GM12878 (cell line): ENCODE data around the gene LHFPL2. TPM values are rescaled to one million over a fixed set of nuclear protein-coding genes. Genes with fewer than 3 reads are reported as not detected.

Experiments used
- ATAC-seq: fragments of 200-7000 bp; cut with Tn5 transposase; 3 replicates; pipeline ENCODE4 v1.9.1; 2020; ENCODE audit warnings: mild to moderate bottlenecking, moderate library complexity
- BruUV-seq: library from RNA; stranded (reverse); fragments of 400-500 nt; replicated peaks from 2 replicates; lab custom pipeline; 2021; lab: Mats Ljungman, UMichigan
- CTCF ChIA-PET: fragments of 300-600 bp; sonication (Branson Sonifier 250); formaldehyde crosslinking; extraction: SDS; loops from one replicate; lab custom pipeline; 2021; ENCODE audit warnings: inconsistent platforms; lab: Yijun Ruan, JAX
- POLR2A ChIA-PET: fragments of 350-600 bp; formaldehyde crosslinking; extraction: SDS; loops from one replicate; lab custom pipeline; 2021; ENCODE audit warnings: inconsistent platforms; lab: Charles Lee
- RAD21 ChIA-PET: fragments of 300-600 bp; sonication (Branson Sonifier 250); formaldehyde crosslinking; loops from one replicate; lab custom pipeline; 2023; ENCODE audit warnings: antibody characterized with exemption; ENCODE audit not compliant: unreplicated experiment; lab: Charles Lee
- SMC1A ChIA-PET: fragments of 300-600 bp; sonication (Branson Sonifier 250); formaldehyde crosslinking; loops from one replicate; lab custom pipeline; 2023; ENCODE audit not compliant: unreplicated experiment, uncharacterized antibody; lab: Charles Lee
- DNase-seq: peaks from one replicate; pipeline ENCODE4 v3.0.0-alpha.2; 2011; ENCODE audit warnings: low read depth, low spot score
- FAIRE-seq: peaks from 3 replicates; lab custom pipeline; 2011; peaks lifted over from hg19 to GRCh38; lab: Jason Lieb, UNC
- H2AFZ ChIP-seq: 2 replicates; pipeline ENCODE4 v1.6.0; 2011; ENCODE audit warnings: low read depth, low read length, control low read depth; ENCODE audit not compliant: control insufficient read depth
- H3K27ac ChIP-seq: 2 replicates; pipeline ENCODE4 v1.5.1; 2011; ENCODE audit warnings: control low read depth; ENCODE audit not compliant: control insufficient read depth, insufficient read depth
- H3K27me3 ChIP-seq, 2 experiments: replicated peaks in 1 of 2; 2 replicates each; pipeline versions ENCODE4 v1.6.0 to v1.6.1; 2011; ENCODE audit warnings: low read length in 1 of 2; ENCODE audit not compliant: control insufficient read depth in 2 of 2, insufficient read depth in 2 of 2
- H3K36me3 ChIP-seq, 2 experiments: 2 replicates each; pipeline ENCODE4 v1.5.1; 2011; ENCODE audit warnings: low read length in 1 of 2; ENCODE audit not compliant: control insufficient read depth in 2 of 2, insufficient read depth in 2 of 2
- H3K4me1 ChIP-seq: 2 replicates; pipeline ENCODE4 v1.6.1; 2011; ENCODE audit warnings: mild to moderate bottlenecking, low read length, moderate library complexity, mixed read lengths; ENCODE audit not compliant: control insufficient read depth, insufficient read depth
- H3K4me2 ChIP-seq: 2 replicates; pipeline ENCODE4 v1.6.0; 2011; ENCODE audit warnings: control low read depth; ENCODE audit not compliant: control insufficient read depth, insufficient read depth
- H3K4me3 ChIP-seq: fragments of 200-600 bp; sonication (generic); 2 replicates; pipeline ENCODE4 v1.5.1; 2016
- H3K79me2 ChIP-seq: 2 replicates; pipeline ENCODE4 v1.6.0; 2011; ENCODE audit warnings: low read length; ENCODE audit not compliant: control insufficient read depth, insufficient read depth
- H3K9ac ChIP-seq: 2 replicates; pipeline ENCODE4 v1.8.0; 2011; ENCODE audit warnings: low read length, control low read depth, mixed read lengths; ENCODE audit not compliant: control insufficient read depth, insufficient read depth
- H3K9me3 ChIP-seq: replicated peaks from 3 replicates; pipeline ENCODE4 v1.5.1; 2011; ENCODE audit warnings: mild to moderate bottlenecking, low read length; ENCODE audit not compliant: control insufficient read depth, insufficient read depth
- H4K20me1 ChIP-seq: 2 replicates; pipeline ENCODE4 v1.6.0; 2011; ENCODE audit not compliant: control insufficient read depth, insufficient read depth
- EP300 ChIP-seq, 2 experiments: fragments of 150-350 bp in 1 of 2; IDR thresholded peaks; 2 replicates each; pipeline ENCODE4 v1.6.1; 2011 to 2012; ENCODE audit warnings: low read depth in 2 of 2, low read length in 2 of 2, borderline replicate concordance in 1 of 2, improper control_type of control experiment in 1 of 2, inconsistent platforms in 1 of 2; ENCODE audit not compliant: control insufficient read depth in 1 of 2
- HCFC1 ChIP-seq: fragments of 150-350 bp; IDR thresholded peaks from 2 replicates; pipeline ENCODE4 v1.6.1; 2014; ENCODE audit warnings: low read length
- IRF4 ChIP-seq: IDR thresholded peaks from 2 replicates; pipeline ENCODE4 v1.6.1; 2011; ENCODE audit warnings: low read depth, low read length
- JUNB ChIP-seq: IDR thresholded peaks from 2 replicates; pipeline ENCODE4 v1.6.1; 2016; ENCODE audit warnings: antibody characterized with exemption, mild to moderate bottlenecking
- JUND ChIP-seq: IDR thresholded peaks from 2 replicates; pipeline ENCODE4 v1.6.1; 2012; ENCODE audit warnings: low read depth, mild to moderate bottlenecking, low read length, improper control_type of control experiment, moderate library complexity
- MTA3 ChIP-seq: IDR thresholded peaks from 2 replicates; pipeline ENCODE4 v1.6.1; 2012; ENCODE audit warnings: low read length, inconsistent platforms, borderline replicate concordance
- MYC ChIP-seq: IDR thresholded peaks from 2 replicates; pipeline ENCODE4 v1.6.1; 2011; ENCODE audit warnings: mild to moderate bottlenecking, low read length, moderate library complexity, inconsistent platforms; ENCODE audit not compliant: insufficient read depth, insufficient replicate concordance, insufficient read length, severe bottlenecking
- PAX8 ChIP-seq: fragments of 450-650 bp; IDR thresholded peaks from 2 replicates; pipeline ENCODE4 v1.6.1; 2017; ENCODE audit warnings: mild to moderate bottlenecking, moderate library complexity
- RAD51 ChIP-seq: fragments of 450-650 bp; IDR thresholded peaks from 2 replicates; pipeline ENCODE4 v1.6.1; 2016; ENCODE audit warnings: moderate library complexity, mild to moderate bottlenecking, inconsistent platforms
- SMAD5 ChIP-seq: IDR thresholded peaks from 2 replicates; pipeline ENCODE4 v1.6.1; 2016; ENCODE audit warnings: antibody characterized with exemption, low read depth
- SREBF1 ChIP-seq: IDR thresholded peaks from 2 replicates; pipeline ENCODE4 v1.6.1; 2012; ENCODE audit warnings: mild to moderate bottlenecking, low read length
- WGBS: methylation state at CpG from one replicate; pipeline ENCODE4 v1.1.6; 2016; ENCODE audit warnings: low lambda C conversion rate; ENCODE audit not compliant: insufficient replicate concordance, insufficient coverage; ENCODE audit errors: missing lambda C conversion rate; 5-methylcytosine and 5-hydroxymethylcytosine counted together
- in situ Hi-C: fragments of 300-500 bp; cut with MboI; formaldehyde crosslinking; loops from 9 replicates; pipeline ENCODE4 v1.14.3; 2018; ENCODE audit warnings: mixed read lengths
- intact Hi-C: fragments of 100-400 bp; cut with micrococcal nuclease; formaldehyde crosslinking; loops from one replicate; pipeline ENCODE4 v1.14.2; 2022; ENCODE audit not compliant: unreplicated experiment
- polyA plus RNA-seq, 11 experiments: library from polyadenylated mRNA; depleted of rRNA in 4 of 11; unstranded in 6 of 11; stranded (reverse) in 5 of 11; fragments of >200 nt; fragmentation: Nextera tagmentation in 4 of 11; fragmentation: Illumina TruSeq in 1 of 11; extraction: Ambion mirVana in 4 of 11; extraction: Trizol in 1 of 11; gene quantifications; 1 replicate in 1 of 11; 2 replicates in 10 of 11; pipeline versions ENCODE4 v1.2.1 to v1.2.3, GENCODE V29; 2011 to 2016; ENCODE audit warnings: inconsistent platforms in 2 of 11, missing spikeins in 2 of 11, low read depth in 1 of 11
- total RNA-seq, 4 experiments: library from RNA; depleted of rRNA in 3 of 4; stranded (reverse); fragments of >200 nt in 3 of 4; fragmentation: Illumina TruSeq in 1 of 4; extraction: Trizol in 1 of 4; gene quantifications; 2 replicates each; pipeline versions ENCODE4 v1.2.1 to v1.2.3, GENCODE V29; 2013 to 2021
- TF ChIP-seq, protein P1 (sequence below): IDR thresholded peaks from 2 replicates; pipeline ENCODE4 v1.6.1; 2011; ENCODE audit warnings: borderline replicate concordance, low read depth, mild to moderate bottlenecking, moderate library complexity, low read length; ENCODE audit not compliant: insufficient read depth, poor library complexity, severe bottlenecking
- TF ChIP-seq, protein P2 (sequence below): fragments of 450-650 bp; IDR thresholded peaks from 2 replicates; pipeline ENCODE4 v1.6.1; 2017; ENCODE audit warnings: antibody characterized with exemption, mild to moderate bottlenecking, moderate library complexity
- TF ChIP-seq, protein P3 (sequence below): IDR thresholded peaks from 2 replicates; pipeline ENCODE4 v1.6.1; 2011; ENCODE audit warnings: mild to moderate bottlenecking, low read depth, low read length, moderate library complexity; ENCODE audit not compliant: insufficient replicate concordance
- TF ChIP-seq, protein P4 (sequence below): IDR thresholded peaks from 2 replicates; pipeline ENCODE4 v1.6.1; 2012; ENCODE audit warnings: low read depth, low read length, improper control_type of control experiment

Gene LHFPL2
- total and polyA plus RNA-seq, 10 of the 15 experiments (the other 5 are each of a cell fraction or from before 2014, with no cell fraction given), result 4.1 to 21.8 (median 12.5) TPM

DNA sequence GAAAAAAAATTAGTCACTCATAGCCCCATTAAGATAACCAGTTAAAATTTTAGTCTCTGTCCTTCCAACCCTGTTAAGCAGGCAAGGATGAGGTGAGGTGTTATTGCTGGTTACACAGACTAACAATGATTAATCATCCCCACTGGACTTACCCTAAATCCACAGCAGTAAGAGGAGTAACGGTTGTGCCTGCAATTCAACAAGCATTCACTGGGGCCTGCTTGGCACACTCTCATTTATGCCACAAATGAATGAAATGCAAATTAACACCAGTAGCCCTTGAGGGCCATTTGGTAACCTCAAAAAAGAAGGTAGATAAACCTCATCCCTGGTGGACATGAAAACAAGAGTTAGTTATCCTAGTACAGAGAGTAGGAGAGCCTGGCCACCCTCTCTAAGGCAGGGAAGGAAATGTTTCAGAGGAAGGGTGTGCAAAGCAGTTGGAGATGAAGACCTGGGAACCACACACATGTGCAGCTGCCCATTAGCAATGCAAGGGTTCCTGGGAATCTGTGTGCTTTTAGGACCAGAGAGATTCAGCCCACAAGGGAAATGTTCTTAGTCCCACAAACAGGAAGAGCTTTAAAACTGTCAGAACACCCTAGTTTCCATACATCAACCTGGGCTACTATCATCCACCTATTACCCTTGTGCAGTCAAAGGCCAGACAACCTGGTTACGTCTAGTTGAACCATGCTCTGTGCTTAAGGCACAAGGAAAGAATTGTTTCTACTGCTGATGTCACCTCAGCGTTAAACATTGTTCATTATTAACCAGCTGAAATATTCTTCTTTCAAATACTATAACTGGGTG is 7.7 kb downstream of the LHFPL2 start:
- FAIRE-seq, result no peak
- H3K4me3 ChIP-seq, result 0 out of 2 replicates have a peak overlapping the region, but pooled peaks have one; percentile 18
- TF ChIP-seq, protein P1, sequence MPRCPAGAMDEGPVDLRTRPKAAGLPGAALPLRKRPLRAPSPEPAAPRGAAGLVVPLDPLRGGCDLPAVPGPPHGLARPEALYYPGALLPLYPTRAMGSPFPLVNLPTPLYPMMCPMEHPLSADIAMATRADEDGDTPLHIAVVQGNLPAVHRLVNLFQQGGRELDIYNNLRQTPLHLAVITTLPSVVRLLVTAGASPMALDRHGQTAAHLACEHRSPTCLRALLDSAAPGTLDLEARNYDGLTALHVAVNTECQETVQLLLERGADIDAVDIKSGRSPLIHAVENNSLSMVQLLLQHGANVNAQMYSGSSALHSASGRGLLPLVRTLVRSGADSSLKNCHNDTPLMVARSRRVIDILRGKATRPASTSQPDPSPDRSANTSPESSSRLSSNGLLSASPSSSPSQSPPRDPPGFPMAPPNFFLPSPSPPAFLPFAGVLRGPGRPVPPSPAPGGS, result no peak
- TF ChIP-seq EP300 (IDR thresholded peaks at IDR 0.05; ENCODE audit: borderline replicate concordance in 1 of 2, control insufficient read depth in 1 of 2, low read depth in 2 of 2, low read length in 2 of 2), result no peak
- no peak for TF ChIP-seq SMAD5
- TF ChIP-seq, protein P2, sequence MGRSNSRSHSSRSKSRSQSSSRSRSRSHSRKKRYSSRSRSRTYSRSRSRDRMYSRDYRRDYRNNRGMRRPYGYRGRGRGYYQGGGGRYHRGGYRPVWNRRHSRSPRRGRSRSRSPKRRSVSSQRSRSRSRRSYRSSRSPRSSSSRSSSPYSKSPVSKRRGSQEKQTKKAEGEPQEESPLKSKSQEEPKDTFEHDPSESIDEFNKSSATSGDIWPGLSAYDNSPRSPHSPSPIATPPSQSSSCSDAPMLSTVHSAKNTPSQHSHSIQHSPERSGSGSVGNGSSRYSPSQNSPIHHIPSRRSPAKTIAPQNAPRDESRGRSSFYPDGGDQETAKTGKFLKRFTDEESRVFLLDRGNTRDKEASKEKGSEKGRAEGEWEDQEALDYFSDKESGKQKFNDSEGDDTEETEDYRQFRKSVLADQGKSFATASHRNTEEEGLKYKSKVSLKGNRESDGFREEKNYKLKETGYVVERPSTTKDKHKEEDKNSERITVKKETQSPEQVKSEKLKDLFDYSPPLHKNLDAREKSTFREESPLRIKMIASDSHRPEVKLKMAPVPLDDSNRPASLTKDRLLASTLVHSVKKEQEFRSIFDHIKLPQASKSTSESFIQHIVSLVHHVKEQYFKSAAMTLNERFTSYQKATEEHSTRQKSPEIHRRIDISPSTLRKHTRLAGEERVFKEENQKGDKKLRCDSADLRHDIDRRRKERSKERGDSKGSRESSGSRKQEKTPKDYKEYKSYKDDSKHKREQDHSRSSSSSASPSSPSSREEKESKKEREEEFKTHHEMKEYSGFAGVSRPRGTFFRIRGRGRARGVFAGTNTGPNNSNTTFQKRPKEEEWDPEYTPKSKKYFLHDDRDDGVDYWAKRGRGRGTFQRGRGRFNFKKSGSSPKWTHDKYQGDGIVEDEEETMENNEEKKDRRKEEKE, result no peak
- no peak for TF ChIP-seq MTA3
- TF ChIP-seq IRF4, result no peak
- no peak for TF ChIP-seq PAX8
- no peak for TF ChIP-seq SREBF1
- TF ChIP-seq JUND, result no peak
- TF ChIP-seq, protein P3, sequence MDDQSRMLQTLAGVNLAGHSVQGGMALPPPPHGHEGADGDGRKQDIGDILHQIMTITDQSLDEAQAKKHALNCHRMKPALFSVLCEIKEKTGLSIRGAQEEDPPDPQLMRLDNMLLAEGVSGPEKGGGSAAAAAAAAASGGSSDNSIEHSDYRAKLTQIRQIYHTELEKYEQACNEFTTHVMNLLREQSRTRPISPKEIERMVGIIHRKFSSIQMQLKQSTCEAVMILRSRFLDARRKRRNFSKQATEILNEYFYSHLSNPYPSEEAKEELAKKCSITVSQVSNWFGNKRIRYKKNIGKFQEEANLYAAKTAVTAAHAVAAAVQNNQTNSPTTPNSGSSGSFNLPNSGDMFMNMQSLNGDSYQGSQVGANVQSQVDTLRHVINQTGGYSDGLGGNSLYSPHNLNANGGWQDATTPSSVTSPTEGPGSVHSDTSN, result no peak
- TF ChIP-seq HCFC1, result no peak
- TF ChIP-seq JUNB, result no peak
- TF ChIP-seq, protein P4, sequence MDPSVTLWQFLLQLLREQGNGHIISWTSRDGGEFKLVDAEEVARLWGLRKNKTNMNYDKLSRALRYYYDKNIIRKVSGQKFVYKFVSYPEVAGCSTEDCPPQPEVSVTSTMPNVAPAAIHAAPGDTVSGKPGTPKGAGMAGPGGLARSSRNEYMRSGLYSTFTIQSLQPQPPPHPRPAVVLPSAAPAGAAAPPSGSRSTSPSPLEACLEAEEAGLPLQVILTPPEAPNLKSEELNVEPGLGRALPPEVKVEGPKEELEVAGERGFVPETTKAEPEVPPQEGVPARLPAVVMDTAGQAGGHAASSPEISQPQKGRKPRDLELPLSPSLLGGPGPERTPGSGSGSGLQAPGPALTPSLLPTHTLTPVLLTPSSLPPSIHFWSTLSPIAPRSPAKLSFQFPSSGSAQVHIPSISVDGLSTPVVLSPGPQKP, result no peak
- no peak for TF ChIP-seq MYC
- no peak for TF ChIP-seq RAD51

More for the DNA sequence above, 7.7 kb downstream of the LHFPL2 start:
- Histone ChIP-seq H3K9me3 (no peaks in the 10 kb centered on the region), H3K27me3 (no peaks in the 10 kb centered on the region), H3K9ac (no peak overlapping the region; the same call in 1 of the 2 replicates), H4K20me1 (no peaks in the 10 kb centered on the region), H3K27ac (peak overlapping the region; percentile 10; the same call in 1 of the 2 replicates), H3K79me2 (peaks cover 23% of the 10 kb centered on the region), H3K36me3 (no peaks in the 10 kb centered on the region; a peak in 1 of 4 replicates), H2AFZ (no peak overlapping the region), H3K4me1 (peaks cover 19% of the 10 kb centered on the region), H3K4me2 (peak overlapping the region; percentile 19; the same call in 1 of the 2 replicates)
- CTCF ChIA-PET, result interaction anchor here (0.9 to 1.7 kb wide), 6 partner anchors 22 to 173 kb away, joined by 3 to 7 read pairs (median 3); no protein-coding TSS in a partner anchor
- POLR2A ChIA-PET, result interaction anchor here (0.9 to 3.1 kb wide), 6 partner anchors 8 to 87 kb away, joined by 3 to 11 read pairs (median 3); no protein-coding TSS in a partner anchor
- intact Hi-C loops (loop anchor here (5.0 to 10.0 kb wide), 4 partner anchors 69 to 334 kb away; no protein-coding TSS in a partner anchor), in situ Hi-C loops (no loop called here)
- SMC1A ChIA-PET, result interaction anchor here (0.7 to 7.8 kb wide), 25 partner anchors 13 to 384 kb away, joined by 3 to 50 read pairs (median 5); no protein-coding TSS in a partner anchor
- TSS peak; percentile 3 for BruUV-seq
- WGBS, result 64% methylated on average over 3 of the region's 3 CpGs
- DNase-seq, result peak; percentile 45
- RAD21 ChIA-PET, result interaction anchor here (0.9 to 1.9 kb wide), 11 partner anchors 8 to 117 kb away, joined by 3 to 9 read pairs (median 4); no protein-coding TSS in a partner anchor
- ATAC-seq, result peak; percentile 86
